GM23338 (cell line): ENCODE measurements around the gene PTPRS. TPM values are rescaled to one million over a fixed set of nuclear protein-coding genes. Genes with fewer than 3 reads are reported as not detected.

Experiments
- ATAC-seq: fragments of 200-7000 bp; cut with Tn5 transposase; 3 replicates; pipeline ENCODE4 v1.9.1; 2020
- DNase-seq: peaks from one replicate; pipeline ENCODE4 v3.0.0-alpha.2; 2015; ENCODE audit warnings: low spot score
- H2AFZ ChIP-seq: fragments of 200-600 bp; sonication (generic); 2 replicates; pipeline ENCODE4 v1.8.0; 2016; ENCODE audit warnings: antibody characterized with exemption, mild to moderate bottlenecking, moderate library complexity
- H3F3A ChIP-seq: fragments of 200-600 bp; sonication (generic); replicated peaks from 2 replicates; pipeline ENCODE4 v1.8.0; 2017; ENCODE audit warnings: antibody characterized with exemption, mixed run types, low read depth
- H3K27ac ChIP-seq: fragments of 200-600 bp; sonication (generic); 2 replicates; pipeline ENCODE4 v1.6.1; 2016; ENCODE audit warnings: low read depth
- H3K27me3 ChIP-seq: fragments of 200-600 bp; sonication (generic); 2 replicates; pipeline ENCODE4 v1.8.0; 2016; ENCODE audit warnings: mild to moderate bottlenecking, mixed run types, moderate library complexity; ENCODE audit not compliant: insufficient read depth
- H3K36me3 ChIP-seq: fragments of 200-600 bp; sonication (generic); 2 replicates; pipeline ENCODE4 v1.8.0; 2016; ENCODE audit warnings: mild to moderate bottlenecking; ENCODE audit not compliant: insufficient read depth
- H3K4me1 ChIP-seq: fragments of 200-600 bp; sonication (generic); 2 replicates; pipeline ENCODE4 v1.8.0; 2016; ENCODE audit warnings: mild to moderate bottlenecking, moderate library complexity; ENCODE audit not compliant: insufficient read depth
- H3K4me2 ChIP-seq: fragments of 200-600 bp; sonication (generic); 2 replicates; pipeline ENCODE4 v1.7.1; 2017; ENCODE audit warnings: mixed run types
- H3K4me3 ChIP-seq: fragments of 200-600 bp; sonication (generic); 2 replicates; pipeline ENCODE4 v1.6.1; 2016; ENCODE audit warnings: mixed run types
- H3K79me2 ChIP-seq: fragments of 200-600 bp; sonication (generic); replicated peaks from 2 replicates; pipeline ENCODE4 v1.8.0; 2017; ENCODE audit warnings: mild to moderate bottlenecking; ENCODE audit not compliant: insufficient read depth
- H3K9me2 ChIP-seq: fragments of 200-600 bp; sonication (generic); 2 replicates; pipeline ENCODE4 v1.8.0; 2017; ENCODE audit not compliant: insufficient read depth
- H4K20me1 ChIP-seq: fragments of 200-600 bp; sonication (generic); replicated peaks from 2 replicates; pipeline ENCODE4 v1.8.0; 2017; ENCODE audit warnings: mild to moderate bottlenecking; ENCODE audit not compliant: insufficient read depth
- H3K27ac Mint-ChIP-seq: 2 replicates; pipeline ENCODE4 v1.8.0; 2020; ENCODE audit warnings: inconsistent platforms, mild to moderate bottlenecking, moderate library complexity, mixed read lengths
- H3K27me3 Mint-ChIP-seq: 3 replicates; pipeline ENCODE4 v1.8.0; 2022; ENCODE audit warnings: low read depth, mild to moderate bottlenecking, moderate library complexity, mixed read lengths, inconsistent platforms; ENCODE audit not compliant: insufficient read depth, poor library complexity
- H3K36me3 Mint-ChIP-seq: 3 replicates; pipeline ENCODE4 v1.8.0; 2021; ENCODE audit warnings: low read depth, mild to moderate bottlenecking, inconsistent platforms, moderate library complexity, mixed read lengths
- H3K4me1 Mint-ChIP-seq: 3 replicates; pipeline ENCODE4 v1.8.0; 2020; ENCODE audit warnings: mild to moderate bottlenecking, inconsistent platforms, mixed read lengths
- H3K4me3 Mint-ChIP-seq: 3 replicates; pipeline ENCODE4 v1.8.0; 2021; ENCODE audit warnings: moderate library complexity, mild to moderate bottlenecking, inconsistent platforms, mixed read lengths
- H3K9me3 Mint-ChIP-seq: 3 replicates; pipeline ENCODE4 v1.8.0; 2020; ENCODE audit warnings: moderate library complexity, mild to moderate bottlenecking, inconsistent platforms, mixed read lengths
- CTCF ChIP-seq, 2 experiments: fragments of 200-600 bp in 1 of 2; sonication (generic) in 1 of 2; conservative IDR thresholded peaks; 2 replicates each; pipeline versions ENCODE4 v1.5.1 to v1.6.1; 2016 to 2017; ENCODE audit warnings: antibody characterized with exemption in 2 of 2, low read depth in 2 of 2, mild to moderate bottlenecking in 2 of 2, moderate library complexity in 1 of 2
- EZH2 ChIP-seq: fragments of 200-600 bp; sonication (generic); IDR thresholded peaks from one replicate; pipeline ENCODE4 v1.8.0; 2017; ENCODE audit warnings: antibody characterized with exemption, mild to moderate bottlenecking, low read depth; ENCODE audit not compliant: unreplicated experiment
- EZH2phosphoT487 ChIP-seq: fragments of 200-600 bp; sonication (generic); IDR thresholded peaks from one replicate; pipeline ENCODE4 v1.8.1; 2018; ENCODE audit warnings: antibody characterized with exemption; ENCODE audit not compliant: unreplicated experiment
- NANOG ChIP-seq: IDR thresholded peaks from 2 replicates; pipeline ENCODE4 v1.6.1; 2016; ENCODE audit warnings: antibody characterized with exemption, borderline replicate concordance
- POLR2AphosphoS5 ChIP-seq: IDR thresholded peaks from 2 replicates; pipeline ENCODE4 v1.6.1; 2016; ENCODE audit warnings: antibody characterized with exemption, low read depth
- ZNF331 ChIP-seq: fragments of 250-450 bp; sonication (Bioruptor Pico); IDR thresholded peaks from 2 replicates; pipeline ENCODE4 v1.5.0; 2020; ENCODE audit warnings: low read depth, mild to moderate bottlenecking, moderate library complexity
- ZNF462 ChIP-seq: fragments of 250-450 bp; sonication (Bioruptor Pico); IDR thresholded peaks from 2 replicates; pipeline ENCODE4 v1.5.0; 2020; ENCODE audit warnings: mild to moderate bottlenecking, moderate library complexity
- polyA plus RNA-seq: library from polyadenylated mRNA; unstranded; fragments of >200 nt; fragmentation: Nextera tagmentation; extraction: Ambion mirVana; gene quantifications from 2 replicates; pipeline ENCODE4 v1.2.1, GENCODE V29; 2016
- total RNA-seq: library from RNA; depleted of rRNA; stranded (reverse); fragments of >200 nt; shearing (Covaris generic); gene quantifications from 2 replicates; pipeline ENCODE4 v1.2.3, GENCODE V29; 2014

PTPRS gene
- total and polyA plus RNA-seq, 2 experiments from 2014 or later: 20.7 to 290 TPM

GRCh38 chr19:5334824-5335500 lies 5.7 kb downstream of the PTPRS start:
- Histone ChIP-seq H3K9me2 (no peaks in the 10 kb centered on the region), H3K27ac (no peak overlapping the region), H4K20me1 (peaks cover 67% of the 10 kb centered on the region), H3K36me3 (no peaks in the 10 kb centered on the region), H3K4me2 (no peak overlapping the region), H3F3A (0 out of 2 replicates have a peak, but pooled peaks cover 2% of the 10 kb centered on the region), H3K27me3 (no peaks in the 10 kb centered on the region), H2AFZ (no peak overlapping the region), H3K79me2 (peaks cover 94% of the 10 kb centered on the region), H3K4me3 (no peak overlapping the region), H3K4me1 (peaks cover 33% of the 10 kb centered on the region)
- Mint-ChIP-seq H3K4me1 (peaks cover 36% of the 10 kb centered on the region), H3K36me3 (peaks cover 12% of the 10 kb centered on the region), H3K27ac (no peak overlapping the region; the same call in 1 of the 2 replicates), H3K27me3 (peaks cover 16% of the 10 kb centered on the region), H3K4me3 (no peak overlapping the region; the same call in 2 of the 3 replicates), H3K9me3 (no peaks in the 10 kb centered on the region)
- no peak for TF ChIP-seq POLR2AphosphoS5
- TF ChIP-seq ZNF462 (CRISPR knock-in tag): no peak
- TF ChIP-seq CTCF (conservative IDR thresholded peaks at IDR 0.05; ENCODE audit: low read depth in 2 of 2): no peak
- TF ChIP-seq NANOG: no peak
- TF ChIP-seq ZNF331 (CRISPR knock-in tag): no peak
- no peak for TF ChIP-seq EZH2
- no peak for TF ChIP-seq EZH2phosphoT487
- no peak for DNase-seq
- ATAC-seq: no peak
